Measurements from ENCODE around the gene MMUT.
"Not testable (repeated sequence)": the region's sequence is repeated elsewhere in the genome, so short reads cannot be mapped to it uniquely, and the experiment has no call there.

MMUT gene

GRCh38 chr6:49476564-49476963 is 13.5 kb upstream of the MMUT start:
- H3K4me3 ChIP-seq (ENCODE audit: low read length); H3K4me1 ChIP-seq (ENCODE audit: insufficient read depth, low read length); H3K9me3 ChIP-seq (ENCODE audit: insufficient read depth, low read depth, low read length); H3K27me3 ChIP-seq (ENCODE audit: insufficient read depth, low read length); H3K9ac ChIP-seq (ENCODE audit: low read depth, low read length); H3K27ac ChIP-seq (ENCODE audit: low read length): not testable (repeated sequence)
- H3K36me3 ChIP-seq (ENCODE audit: insufficient read depth, low read depth, low read length): peaks cover 37% of the 10 kb centered on the region

GRCh38 chr6:49468042-49468441 is 5.0 kb upstream of the MMUT start:
- Histone ChIP-seq H3K9ac (ENCODE audit: low read depth, low read length) (no peak overlapping the region), H3K4me3 (ENCODE audit: low read length) (no peak overlapping the region), H3K4me1 (ENCODE audit: insufficient read depth, low read length) (no peaks in the 10 kb centered on the region), H3K9me3 (ENCODE audit: insufficient read depth, low read depth, low read length) (no peaks in the 10 kb centered on the region), H3K36me3 (ENCODE audit: insufficient read depth, low read depth, low read length) (peaks cover 29% of the 10 kb centered on the region), H3K27me3 (ENCODE audit: insufficient read depth, low read length) (no peaks in the 10 kb centered on the region), H3K27ac (ENCODE audit: low read length) (no peak overlapping the region)

- Histone ChIP-seq H3K36me3 (ENCODE audit: insufficient read depth, low read depth, low read length) (no peaks in the 10 kb centered on the region), H3K9ac (ENCODE audit: low read depth, low read length) (no peak overlapping the region; the same call in 1 of the 2 replicates), H3K9me3 (ENCODE audit: insufficient read depth, low read depth, low read length) (no peaks in the 10 kb centered on the region), H3K27ac (ENCODE audit: low read length) (no peak overlapping the region), H3K27me3 (ENCODE audit: insufficient read depth, low read length) (no peaks in the 10 kb centered on the region), H3K4me3 (ENCODE audit: low read length) (peak overlapping the region; percentile 93), H3K4me1 (ENCODE audit: insufficient read depth, low read length) (0 out of 2 replicates have a peak, but pooled peaks cover 4% of the 10 kb centered on the region)
These were observed 1.6 kb upstream of the MMUT start for GRCh38 chr6:49464691-49465090.

GRCh38 chr6:49463612-49463967 is 537 bp upstream of the MMUT start:
- Histone ChIP-seq H3K36me3 (ENCODE audit: insufficient read depth, low read depth, low read length) (peaks cover 4% of the 10 kb centered on the region; the same call in 1 of the 2 replicates), H3K4me3 (ENCODE audit: low read length) (peak overlapping the region; percentile 93), H3K9ac (ENCODE audit: low read depth, low read length) (peak overlapping the region; percentile 97), H3K27ac (ENCODE audit: low read length) (peak overlapping the region; percentile 42), H3K4me1 (ENCODE audit: insufficient read depth, low read length) (0 out of 2 replicates have a peak, but pooled peaks cover 4% of the 10 kb centered on the region), H3K9me3 (ENCODE audit: insufficient read depth, low read depth, low read length) (no peaks in the 10 kb centered on the region), H3K27me3 (ENCODE audit: insufficient read depth, low read length) (no peaks in the 10 kb centered on the region)

GRCh38 chr6:49462599-49462926 is 490 bp downstream of the MMUT start:
- Histone ChIP-seq H3K9ac (ENCODE audit: low read depth, low read length) (peak overlapping the region; percentile 97), H3K9me3 (ENCODE audit: insufficient read depth, low read depth, low read length) (no peaks in the 10 kb centered on the region), H3K27ac (ENCODE audit: low read length) (no peak overlapping the region), H3K36me3 (ENCODE audit: insufficient read depth, low read depth, low read length) (peaks cover 8% of the 10 kb centered on the region; the same call in 1 of the 2 replicates), H3K4me1 (ENCODE audit: insufficient read depth, low read length) (0 out of 2 replicates have a peak, but pooled peaks cover 4% of the 10 kb centered on the region), H3K4me3 (ENCODE audit: low read length) (peak overlapping the region; percentile 93), H3K27me3 (ENCODE audit: insufficient read depth, low read length) (no peaks in the 10 kb centered on the region)

- no peaks in the 10 kb centered on the region for H3K9me3 ChIP-seq (ENCODE audit: insufficient read depth, low read depth, low read length)
- no peaks in the 10 kb centered on the region for H3K27me3 ChIP-seq (ENCODE audit: insufficient read depth, low read length)
- peaks cover 12% of the 10 kb centered on the region; the same call in 1 of the 2 replicates for H3K36me3 ChIP-seq (ENCODE audit: insufficient read depth, low read depth, low read length)
- peak overlapping the region; percentile 97 for H3K9ac ChIP-seq (ENCODE audit: low read depth, low read length)
- H3K27ac ChIP-seq (ENCODE audit: low read length): no peak overlapping the region
- H3K4me3 ChIP-seq (ENCODE audit: low read length): peak overlapping the region; percentile 93
- 0 out of 2 replicates have a peak, but pooled peaks cover 4% of the 10 kb centered on the region for H3K4me1 ChIP-seq (ENCODE audit: insufficient read depth, low read length)
These were observed 982 bp downstream of the MMUT start for GRCh38 chr6:49462071-49462470.

- H3K27ac ChIP-seq (ENCODE audit: low read length): no peak overlapping the region
- H3K4me1 ChIP-seq (ENCODE audit: insufficient read depth, low read length): 0 out of 2 replicates have a peak, but pooled peaks cover 4% of the 10 kb centered on the region
- H3K9me3 ChIP-seq (ENCODE audit: insufficient read depth, low read depth, low read length): no peaks in the 10 kb centered on the region
- no peak overlapping the region for H3K9ac ChIP-seq (ENCODE audit: low read depth, low read length)
- no peak overlapping the region for H3K4me3 ChIP-seq (ENCODE audit: low read length)
- H3K36me3 ChIP-seq (ENCODE audit: insufficient read depth, low read depth, low read length): peaks cover 20% of the 10 kb centered on the region; the same call in 1 of the 2 replicates
- H3K27me3 ChIP-seq (ENCODE audit: insufficient read depth, low read length): no peaks in the 10 kb centered on the region
These were observed 5.3 kb downstream of the MMUT start for GRCh38 chr6:49457771-49458170.

GRCh38 chr6:49454787-49455709 is 8.0 kb downstream of the MMUT start:
- Histone ChIP-seq H3K27ac (ENCODE audit: low read length) (no peak overlapping the region), H3K9ac (ENCODE audit: low read depth, low read length) (no peak overlapping the region), H3K9me3 (ENCODE audit: insufficient read depth, low read depth, low read length) (no peaks in the 10 kb centered on the region), H3K4me1 (ENCODE audit: insufficient read depth, low read length) (no peaks in the 10 kb centered on the region), H3K4me3 (ENCODE audit: low read length) (no peak overlapping the region), H3K36me3 (ENCODE audit: insufficient read depth, low read depth, low read length) (peaks cover 32% of the 10 kb centered on the region), H3K27me3 (ENCODE audit: insufficient read depth, low read length) (no peaks in the 10 kb centered on the region)

GRCh38 chr6:49453221-49453620 is 9.8 kb downstream of the MMUT start:
- peaks cover 35% of the 10 kb centered on the region for H3K36me3 ChIP-seq (ENCODE audit: insufficient read depth, low read depth, low read length)
- H3K27ac ChIP-seq (ENCODE audit: low read length): no peak overlapping the region
- no peak overlapping the region for H3K9ac ChIP-seq (ENCODE audit: low read depth, low read length)
- no peaks in the 10 kb centered on the region for H3K27me3 ChIP-seq (ENCODE audit: insufficient read depth, low read length)
- no peaks in the 10 kb centered on the region for H3K4me1 ChIP-seq (ENCODE audit: insufficient read depth, low read length)
- H3K9me3 ChIP-seq (ENCODE audit: insufficient read depth, low read depth, low read length): no peaks in the 10 kb centered on the region
- no peak overlapping the region for H3K4me3 ChIP-seq (ENCODE audit: low read length)

GRCh38 chr6:49430866-49431265 is 32.2 kb downstream of the MMUT start:
- Histone ChIP-seq H3K4me3 (ENCODE audit: low read length) (no peak overlapping the region), H3K9ac (ENCODE audit: low read depth, low read length) (no peak overlapping the region), H3K27me3 (ENCODE audit: insufficient read depth, low read length) (no peaks in the 10 kb centered on the region), H3K27ac (ENCODE audit: low read length) (no peak overlapping the region), H3K4me1 (ENCODE audit: insufficient read depth, low read length) (no peaks in the 10 kb centered on the region), H3K9me3 (ENCODE audit: insufficient read depth, low read depth, low read length) (no peaks in the 10 kb centered on the region), H3K36me3 (ENCODE audit: insufficient read depth, low read depth, low read length) (peaks cover 21% of the 10 kb centered on the region)

GRCh38 chr6:49430187-49430586 is 32.9 kb downstream of the MMUT start:
- Histone ChIP-seq H3K9me3 (ENCODE audit: insufficient read depth, low read depth, low read length) (no peaks in the 10 kb centered on the region), H3K36me3 (ENCODE audit: insufficient read depth, low read depth, low read length) (peaks cover 14% of the 10 kb centered on the region), H3K27ac (ENCODE audit: low read length) (no peak overlapping the region), H3K27me3 (ENCODE audit: insufficient read depth, low read length) (no peaks in the 10 kb centered on the region), H3K4me3 (ENCODE audit: low read length) (no peak overlapping the region), H3K4me1 (ENCODE audit: insufficient read depth, low read length) (no peaks in the 10 kb centered on the region), H3K9ac (ENCODE audit: low read depth, low read length) (no peak overlapping the region)

GRCh38 chr6:49423817-49424216 is 39.2 kb downstream of the MMUT start:
- H3K9ac ChIP-seq (ENCODE audit: low read depth, low read length): no peak overlapping the region
- no peaks in the 10 kb centered on the region for H3K4me1 ChIP-seq (ENCODE audit: insufficient read depth, low read length)
- no peak overlapping the region for H3K27ac ChIP-seq (ENCODE audit: low read length)
- H3K27me3 ChIP-seq (ENCODE audit: insufficient read depth, low read length): no peaks in the 10 kb centered on the region
- H3K4me3 ChIP-seq (ENCODE audit: low read length): no peak overlapping the region
- no peaks in the 10 kb centered on the region for H3K9me3 ChIP-seq (ENCODE audit: insufficient read depth, low read depth, low read length)
- H3K36me3 ChIP-seq (ENCODE audit: insufficient read depth, low read depth, low read length): no peaks in the 10 kb centered on the region

Data from iPS-20b (cell line).